GM10266 (cell line): Measurements from ENCODE around the gene ANGPTL8.

ENCODE experiments used
- DNase-seq: peaks from one replicate; pipeline ENCODE4 v3.0.0; 2012; ENCODE audit errors: extremely low spot score
- CTCF ChIP-seq: IDR thresholded peaks from 2 replicates; pipeline ENCODE4 v1.5.1; 2012; ENCODE audit warnings: mild to moderate bottlenecking, low read depth; ENCODE audit not compliant: control insufficient read depth, insufficient read depth; ENCODE audit errors: missing control alignments

ANGPTL8 gene

GRCh38 chr19:11252665-11253355 lies 13.4 kb downstream of the ANGPTL8 start:
- no peak for DNase-seq
- TF ChIP-seq CTCF = no peak

GRCh38 chr19:11254666-11255065 lies 15.2 kb downstream of the ANGPTL8 start:
- peak; percentile 21 for TF ChIP-seq CTCF
- no peak for DNase-seq

- no peak for DNase-seq
- TF ChIP-seq CTCF = no peak
These were observed 16.8 kb downstream of the ANGPTL8 start for GRCh38 chr19:11256189-11256588.

GRCh38 chr19:11257846-11258380 lies 18.5 kb downstream of the ANGPTL8 start:
- no peak for TF ChIP-seq CTCF
- no peak for DNase-seq

- TF ChIP-seq CTCF = no peak
- no peak for DNase-seq
These were observed 21.6 kb downstream of the ANGPTL8 start for GRCh38 chr19:11260996-11261395.

- DNase-seq = no peak
These were observed 22.1 kb downstream of the ANGPTL8 start for GRCh38 chr19:11261431-11261970.

More at GRCh38 chr19:11261431-11261970, 22.1 kb downstream of the ANGPTL8 start:
- no peak for TF ChIP-seq CTCF
